Tongue (tissue), 2 donors: ENCODE data around the gene KDM4B. TPM values are rescaled to one million over a fixed set of nuclear protein-coding genes. Genes with fewer than 3 reads are reported as not detected.

ENCODE experiments used
- small RNA-seq: library from RNA; depleted of rRNA; stranded (forward); fragments of <200 nt; gene quantifications from one replicate; pipeline ENCODE3, GENCODE V24; 2014; ENCODE audit warnings: low replicate concordance
- total RNA-seq: library from RNA; depleted of rRNA; stranded (reverse); fragments of >200 nt; gene quantifications from one replicate; pipeline ENCODE4 v1.2.3, GENCODE V29; 2014

KDM4B gene
- total RNA-seq, 1 donor from 2014 or later: 28.1 TPM

Small RNA genes lying within 50 kb of the gene (small RNA-seq; reads per million reads assigned to genes)
- not detected for gene MIR4747

Other genes with a start within 250 kb of the KDM4B start
- gene DPP9, start 245.3 kb upstream of the KDM4B start, total RNA-seq: 26.4 TPM
- gene FEM1A, start 177.4 kb upstream of the KDM4B start, total RNA-seq: 56.1 TPM
- gene TICAM1, start 137.4 kb upstream of the KDM4B start, total RNA-seq: 3.6 TPM
- 95.2 TPM for gene PLIN3, start 101.4 kb upstream of the KDM4B start, total RNA-seq
- not detected for gene ARRDC5, start 66.2 kb upstream of the KDM4B start, total RNA-seq
- gene UHRF1, start 59.6 kb upstream of the KDM4B start, total RNA-seq: 24.1 TPM